Measurements from ENCODE around the gene SLC6A1.
A peak's percentile ranks its signal among the peaks of the same experiment; 100 is the strongest.
"Not testable (repeated sequence)": the region's sequence is repeated elsewhere in the genome, so short reads cannot be mapped to it uniquely, and the experiment has no call there.

The SLC6A1 gene

DNA sequence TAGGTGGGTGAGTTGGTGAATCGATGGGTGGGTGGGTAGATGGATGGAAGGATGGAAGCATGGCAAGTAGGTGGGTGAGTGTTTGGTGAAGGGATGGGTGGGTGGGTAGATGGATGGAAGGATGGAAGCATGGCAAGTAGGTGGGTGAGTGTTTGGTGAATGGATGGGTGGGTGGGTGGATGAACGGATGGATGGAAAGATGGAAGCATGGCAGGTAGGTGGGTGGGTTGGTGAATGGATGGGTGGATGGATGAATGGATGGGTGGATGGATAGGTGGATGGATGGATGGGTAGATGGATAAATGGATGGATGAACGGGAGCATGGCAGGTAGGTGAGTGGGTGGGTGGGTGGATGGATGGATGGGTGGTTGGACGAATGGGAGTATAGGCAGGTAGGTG, 65.1 kb downstream of the SLC6A1 start:
- DNase-seq (ENCODE audit: low read depth in 3 of 3, low spot score in 1 of 3), result no peak

DNA sequence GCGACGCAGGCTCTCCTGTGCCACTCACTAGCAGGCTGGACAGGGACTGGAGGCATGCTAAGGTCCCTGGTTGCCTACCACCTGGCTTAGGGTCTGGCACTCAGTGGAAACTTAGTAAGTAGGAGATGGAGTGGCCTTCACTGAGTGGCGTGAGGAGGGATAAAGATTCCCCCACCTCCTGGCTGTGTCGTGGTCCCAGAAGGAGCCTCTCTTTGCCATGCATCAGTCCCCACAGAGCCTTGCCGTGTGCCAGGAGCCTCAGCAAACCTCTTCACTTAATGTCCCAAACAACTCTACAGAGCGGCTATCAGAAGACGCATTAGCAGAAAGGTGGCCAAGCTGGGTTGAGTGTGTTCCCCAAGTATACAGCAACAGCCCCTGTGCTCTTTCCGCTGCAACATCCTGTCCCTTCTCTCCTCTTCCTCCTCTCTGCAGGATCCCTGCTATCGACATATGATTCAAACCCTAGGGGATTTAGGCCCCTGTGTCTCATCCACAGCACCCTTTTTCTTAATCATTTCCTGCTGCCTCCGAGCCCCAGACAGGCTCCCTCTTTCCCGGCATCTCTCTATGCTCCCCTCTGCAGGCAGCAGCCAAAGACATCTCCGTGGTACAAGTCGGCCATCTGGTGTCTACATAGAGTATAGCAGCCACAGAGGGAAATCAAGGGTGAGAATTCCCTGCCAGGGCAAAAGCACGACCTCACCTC, 66.7 kb downstream of the SLC6A1 start:
- DNase-seq (ENCODE audit: low read depth in 3 of 3, low spot score in 1 of 3), result no peak

DNA sequence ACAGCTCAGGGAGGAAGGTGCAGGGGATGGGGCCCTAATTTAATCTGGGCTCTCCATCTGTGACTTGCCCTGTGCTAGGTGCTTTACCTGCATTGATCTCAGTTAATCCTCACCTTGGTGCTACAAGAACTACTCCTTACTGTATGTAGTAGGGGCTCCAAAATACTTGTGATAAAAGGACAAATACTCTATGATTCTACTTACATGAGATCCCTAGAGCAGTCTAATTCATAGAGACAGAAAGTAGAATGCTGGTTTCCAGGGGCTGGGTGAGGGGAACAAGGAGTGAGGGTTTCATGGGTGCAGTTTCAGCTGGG, 67.2 kb downstream of the SLC6A1 start:
- no peak for DNase-seq (ENCODE audit: low read depth in 3 of 3, low spot score in 1 of 3)

DNA sequence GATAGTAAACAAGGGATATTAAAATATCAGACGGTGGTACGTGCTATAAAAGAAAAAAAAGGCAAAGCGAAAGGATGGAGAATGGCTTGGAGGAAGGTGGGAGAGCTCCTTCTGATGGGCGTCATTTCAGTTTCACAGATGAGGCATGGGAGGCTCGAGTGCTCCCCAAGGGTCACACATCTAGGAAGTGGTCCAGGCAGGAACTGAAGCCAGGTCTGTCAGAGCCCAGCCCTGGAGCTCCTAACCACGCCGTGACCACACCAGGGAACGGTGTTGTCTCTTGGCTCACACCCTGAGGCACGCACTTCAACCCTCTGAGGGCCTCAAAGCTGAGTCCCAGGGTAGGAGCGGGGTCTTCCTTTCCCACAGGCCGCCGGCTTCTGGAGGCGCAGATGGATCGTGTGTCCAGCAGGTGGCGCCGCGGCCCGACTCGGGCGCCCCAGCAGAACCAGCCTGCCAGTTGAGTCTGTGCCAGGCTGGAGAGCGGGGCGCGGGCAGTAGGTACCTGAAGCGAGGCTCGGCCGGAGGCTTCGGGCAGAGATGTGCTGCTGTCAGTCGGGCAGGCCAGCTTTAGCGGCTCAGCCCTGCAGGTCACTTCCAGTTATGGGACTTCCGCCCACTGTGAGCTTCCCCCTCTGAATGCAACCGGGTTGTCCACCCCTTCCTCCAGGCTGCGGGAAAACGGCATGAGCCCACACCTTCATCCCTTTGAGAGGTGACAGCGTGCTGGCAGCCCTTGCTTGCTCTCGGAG, 68.1 kb downstream of the SLC6A1 start:
- DNase-seq (ENCODE audit: low read depth in 3 of 3, low spot score in 1 of 3), result peak in 2 of 3 donors; percentile 0 to 39

DNA sequence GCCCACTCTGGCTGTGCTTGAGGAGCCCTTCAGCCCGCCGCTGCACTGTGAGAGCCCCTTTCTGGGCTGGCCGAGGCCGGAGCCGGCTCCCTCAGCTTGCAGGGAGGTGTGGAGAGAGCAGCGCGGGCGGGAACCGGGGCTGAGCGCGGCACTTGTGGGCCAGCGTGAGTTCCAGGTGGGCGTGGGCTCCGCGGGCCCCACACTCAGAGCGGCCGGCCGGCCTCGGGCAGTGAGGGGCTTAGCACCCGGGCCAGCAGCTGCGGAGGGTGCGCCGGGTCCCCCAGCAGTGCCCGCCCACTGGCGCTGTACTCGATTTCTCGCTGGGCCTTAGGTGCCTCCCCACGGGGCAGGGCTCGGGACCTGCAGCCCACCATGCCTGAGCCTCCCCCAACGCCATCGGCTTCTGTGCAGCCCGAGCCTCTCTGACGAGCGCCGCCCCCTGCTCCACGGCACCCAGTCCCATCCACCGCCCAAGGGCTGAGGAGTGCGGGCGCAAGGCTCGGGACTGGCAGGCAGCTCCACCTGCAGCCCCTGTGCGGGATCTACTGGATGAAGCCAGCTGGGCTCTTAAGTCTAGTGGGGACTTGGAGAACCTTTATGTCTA, 68.8 kb downstream of the SLC6A1 start:
- not testable (repeated sequence) for DNase-seq (ENCODE audit: low read depth in 3 of 3, low spot score in 1 of 3)

DNA sequence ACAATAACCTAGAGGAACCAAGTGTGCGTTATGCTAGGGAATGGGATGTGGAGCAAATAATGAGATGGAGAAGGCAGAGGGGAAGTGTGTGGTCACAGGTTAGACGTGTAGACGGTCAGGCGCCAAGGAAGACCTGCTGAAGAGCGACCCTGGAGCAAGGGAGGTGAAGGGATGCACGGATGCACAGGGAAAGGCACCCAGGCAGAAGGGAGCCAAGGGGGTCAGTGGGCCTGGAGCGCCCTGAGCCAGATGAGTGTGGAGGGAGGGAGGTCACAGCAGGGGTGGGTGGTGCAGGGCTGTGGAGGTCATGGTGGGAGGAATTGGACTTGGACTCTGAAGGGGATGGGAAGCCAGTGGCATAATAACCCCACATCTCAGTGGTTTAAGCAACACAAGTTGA, 70.2 kb downstream of the SLC6A1 start:
- DNase-seq (ENCODE audit: low read depth in 3 of 3, low spot score in 1 of 3), result no peak

DNA sequence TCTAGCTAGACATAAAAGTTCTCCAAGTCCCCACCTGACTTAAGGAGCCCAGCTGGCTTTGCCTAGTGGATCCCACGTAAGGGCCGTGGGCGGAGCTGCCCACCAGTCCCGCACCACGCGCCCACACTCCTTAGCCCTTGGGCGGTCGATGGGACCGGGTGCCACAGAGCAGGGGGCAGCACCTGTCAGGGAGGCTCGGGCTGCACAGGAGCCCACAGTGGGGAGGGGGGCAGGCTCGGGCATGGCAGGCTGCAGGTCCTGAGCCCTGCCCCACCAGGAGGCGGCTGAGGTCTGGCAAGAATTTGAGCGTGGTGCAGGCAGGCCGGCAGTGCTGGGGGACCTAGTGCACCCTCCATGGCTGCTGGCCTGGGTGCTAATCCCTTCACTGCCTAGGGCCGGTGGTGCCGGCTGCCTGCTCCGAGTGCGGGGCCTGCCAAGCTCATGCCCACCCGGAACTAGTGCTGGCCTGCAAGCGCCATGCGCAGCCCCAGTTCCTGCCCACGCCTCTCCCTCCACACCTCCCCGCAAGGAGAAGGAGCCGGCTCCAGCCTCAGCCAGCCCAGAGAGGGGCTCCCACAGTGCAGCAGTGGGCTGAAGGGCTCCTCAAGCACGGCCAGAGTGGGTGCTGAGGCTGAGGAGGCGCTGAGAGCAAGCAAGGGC, 78.7 kb downstream of the SLC6A1 start:
- no peak for DNase-seq (ENCODE audit: low read depth in 3 of 3, low spot score in 1 of 3)

DNA sequence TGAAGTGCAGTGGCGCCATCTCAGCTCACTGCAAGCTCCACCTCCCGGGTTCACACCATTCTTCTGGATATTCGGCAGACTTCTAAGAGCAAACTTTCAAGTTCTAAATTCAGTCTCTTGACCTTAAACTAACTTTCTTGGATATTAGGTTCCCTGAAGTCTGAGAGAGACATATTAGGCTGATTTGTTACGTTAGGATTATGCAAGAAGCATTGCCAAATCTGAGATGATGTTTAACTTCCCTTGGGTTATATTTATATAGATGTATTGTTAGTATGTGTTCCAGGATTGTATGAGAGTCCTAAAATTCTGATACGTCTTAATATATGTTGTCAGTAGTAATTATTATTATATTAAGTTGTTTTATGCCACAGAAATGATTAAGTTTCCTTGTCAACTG, 80.1 kb downstream of the SLC6A1 start:
- DNase-seq (ENCODE audit: low read depth in 3 of 3, low spot score in 1 of 3), result no peak

DNA sequence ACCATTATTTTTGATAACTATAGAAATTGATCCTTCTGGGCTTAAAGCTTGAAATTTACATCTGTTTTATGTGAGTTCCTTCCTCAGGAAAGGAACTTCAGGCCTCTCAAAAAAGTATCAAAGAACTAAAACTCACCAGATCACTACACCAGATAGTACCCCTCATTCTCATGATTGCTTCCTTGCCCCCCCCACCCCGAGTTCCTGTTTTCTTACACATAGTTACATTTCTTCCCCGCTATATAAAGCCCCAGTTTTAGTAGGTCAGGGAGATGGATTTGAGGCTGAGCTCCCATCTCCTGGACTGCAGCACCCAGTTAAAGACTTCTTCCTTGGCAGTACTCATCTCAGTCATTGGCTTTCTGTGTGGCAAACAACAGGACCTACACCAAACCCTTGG, 81.5 kb downstream of the SLC6A1 start:
- no peak for DNase-seq (ENCODE audit: low read depth in 3 of 3, low spot score in 1 of 3)

DNA sequence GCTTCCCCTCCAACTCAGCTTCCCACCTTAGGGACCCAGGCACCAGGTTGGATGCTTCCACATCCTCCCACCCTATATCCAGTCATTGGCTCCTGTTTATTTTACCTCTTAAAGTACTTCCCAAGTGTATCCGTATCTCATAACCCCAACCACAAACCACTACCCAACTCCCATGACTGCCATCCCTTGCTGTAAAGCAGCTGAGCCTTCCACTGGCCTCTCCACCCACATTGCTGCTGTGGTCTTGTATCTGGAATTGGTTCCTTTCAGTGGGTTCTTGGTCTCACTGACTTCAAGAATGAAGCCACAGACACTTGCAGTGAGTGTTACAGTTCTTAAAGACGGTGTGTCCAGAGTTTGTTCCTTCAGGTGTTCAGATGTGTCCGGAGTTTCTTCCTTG, 81.9 kb downstream of the SLC6A1 start:
- DNase-seq (ENCODE audit: low read depth in 3 of 3, low spot score in 1 of 3), result no peak

DNA sequence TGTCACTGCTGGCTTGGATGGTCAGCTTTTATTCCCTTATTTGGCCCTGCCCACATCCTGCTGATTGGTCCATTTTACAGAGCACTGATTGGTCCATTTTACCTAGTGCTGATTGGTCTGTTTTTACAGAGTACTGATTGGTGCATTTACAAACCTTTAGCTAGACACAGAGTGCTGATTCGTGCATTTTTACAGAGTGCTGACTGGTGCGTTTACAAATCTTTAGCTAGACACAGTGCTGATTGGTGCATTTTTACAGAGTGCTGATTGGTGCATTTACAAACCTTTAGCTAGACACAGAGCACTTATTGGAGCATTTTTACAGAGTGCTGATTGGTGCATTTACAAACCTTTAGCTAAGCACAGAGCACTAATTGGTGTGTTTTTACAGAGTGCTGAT, 82.6 kb downstream of the SLC6A1 start:
- DNase-seq (ENCODE audit: low read depth in 3 of 3, low spot score in 1 of 3), result not testable (repeated sequence)

DNA sequence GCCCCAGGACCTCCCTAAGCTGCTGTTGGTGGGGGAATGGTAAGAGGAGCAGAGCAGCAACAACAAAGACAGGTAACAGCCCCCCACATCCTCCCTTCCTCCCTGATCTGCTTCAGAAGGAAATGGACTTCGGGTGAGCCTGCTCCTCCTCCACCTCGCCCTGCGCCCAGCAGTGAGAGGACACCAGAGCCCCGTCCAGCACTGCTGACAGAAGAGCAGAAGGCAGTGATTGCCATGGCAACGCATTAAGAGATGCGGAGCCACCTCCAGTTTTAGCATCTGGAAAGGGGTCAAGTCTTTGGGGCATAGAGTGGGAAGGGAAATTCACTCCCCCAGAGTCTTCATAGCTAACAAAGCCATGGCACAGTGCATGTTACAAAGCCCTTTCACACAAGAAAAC, 84.2 kb downstream of the SLC6A1 start:
- no peak for DNase-seq (ENCODE audit: low read depth in 3 of 3, low spot score in 1 of 3)

DNA sequence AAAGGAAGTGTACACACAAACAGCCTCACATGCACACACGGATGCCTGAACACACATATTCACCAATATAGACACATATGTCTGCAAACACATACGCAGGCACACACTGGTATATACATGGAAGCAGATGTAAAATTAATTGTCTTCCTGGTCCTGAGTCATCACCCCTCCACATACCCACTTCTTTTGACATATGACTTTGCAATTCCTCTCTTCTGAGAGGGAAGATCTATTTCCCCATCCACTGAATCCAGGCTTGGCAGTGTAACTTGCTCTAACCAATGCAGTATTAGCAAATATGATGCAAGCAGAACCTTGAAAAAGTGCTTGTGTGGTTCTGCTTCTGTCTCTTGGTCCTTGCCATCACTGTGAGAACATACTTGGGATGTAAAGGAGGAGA, 84.9 kb downstream of the SLC6A1 start:
- no peak for DNase-seq (ENCODE audit: low read depth in 3 of 3, low spot score in 1 of 3)

DNA sequence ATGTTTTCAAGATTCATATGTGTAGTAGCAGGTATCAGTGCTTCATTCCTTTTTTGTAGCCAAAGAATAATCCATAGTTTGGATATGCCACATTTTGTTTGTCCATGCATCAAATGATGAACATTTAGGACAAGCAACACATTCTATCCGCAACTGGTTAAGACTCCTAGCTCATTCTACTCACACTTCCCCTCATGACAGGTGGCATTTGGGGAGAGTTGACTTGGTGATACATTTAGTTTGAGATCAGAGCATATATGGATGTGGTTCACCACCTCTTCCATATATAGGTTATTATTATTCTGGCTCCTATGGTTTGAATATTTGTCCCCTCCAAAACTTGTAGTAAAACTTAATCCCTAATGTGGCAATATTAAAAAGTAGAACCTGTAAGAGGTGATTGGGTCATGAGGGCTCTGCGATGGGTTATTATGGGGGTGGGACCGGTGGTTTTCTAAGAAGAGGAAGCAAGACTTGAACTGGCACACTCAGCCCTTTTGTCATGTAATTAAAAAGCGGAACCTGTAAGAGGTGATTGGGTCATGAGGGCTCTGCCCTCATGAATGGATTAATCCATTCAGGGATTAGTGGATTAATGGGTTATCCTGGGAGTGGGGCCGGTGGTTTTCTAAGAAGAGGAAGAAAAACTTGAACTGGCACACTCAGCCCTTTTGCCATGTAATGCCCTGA, 86.4 kb downstream of the SLC6A1 start:
- DNase-seq (ENCODE audit: low read depth in 3 of 3, low spot score in 1 of 3), result no peak

DNA sequence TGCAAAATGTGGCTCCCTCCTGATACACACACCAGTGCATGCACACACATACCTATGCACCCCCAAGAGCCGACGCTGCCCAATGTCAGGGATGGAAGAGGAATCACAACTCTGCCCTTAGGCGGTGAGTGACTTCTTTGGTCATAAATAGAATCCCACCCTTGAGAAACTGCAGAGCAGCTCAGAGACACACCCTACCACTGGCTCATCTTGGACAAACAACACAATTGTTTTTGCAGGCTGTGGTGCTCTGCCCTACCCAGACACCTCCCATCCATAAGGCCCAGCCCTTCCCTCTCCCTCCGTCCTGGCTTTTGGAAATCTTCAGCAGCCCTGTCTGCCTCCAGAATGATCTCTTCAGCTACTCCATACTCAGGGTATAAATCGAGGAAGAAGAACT, 87.9 kb downstream of the SLC6A1 start:
- DNase-seq (ENCODE audit: low read depth in 3 of 3, low spot score in 1 of 3), result no peak

DNA sequence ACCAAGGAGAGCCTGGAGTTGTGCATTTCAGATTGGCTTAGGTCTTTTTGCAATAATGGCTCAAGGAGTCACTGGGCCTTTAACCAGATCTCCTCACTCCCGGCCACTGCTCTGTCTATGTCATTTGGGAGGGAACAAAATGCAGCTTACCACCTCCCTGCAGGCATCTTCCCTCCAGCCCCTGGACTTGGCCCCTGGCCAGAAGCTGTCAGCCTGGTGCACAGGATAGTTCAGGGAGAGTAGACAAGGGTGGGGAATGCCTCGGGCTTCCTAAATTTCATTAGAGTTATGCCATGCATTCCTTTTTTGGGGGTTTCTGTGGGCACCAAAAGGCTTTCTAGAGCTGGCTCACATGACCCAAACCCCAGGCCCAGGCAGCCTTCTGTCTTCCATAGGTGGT, 91.5 kb downstream of the SLC6A1 start:
- no peak for DNase-seq (ENCODE audit: low read depth in 3 of 3, low spot score in 1 of 3)

DNA sequence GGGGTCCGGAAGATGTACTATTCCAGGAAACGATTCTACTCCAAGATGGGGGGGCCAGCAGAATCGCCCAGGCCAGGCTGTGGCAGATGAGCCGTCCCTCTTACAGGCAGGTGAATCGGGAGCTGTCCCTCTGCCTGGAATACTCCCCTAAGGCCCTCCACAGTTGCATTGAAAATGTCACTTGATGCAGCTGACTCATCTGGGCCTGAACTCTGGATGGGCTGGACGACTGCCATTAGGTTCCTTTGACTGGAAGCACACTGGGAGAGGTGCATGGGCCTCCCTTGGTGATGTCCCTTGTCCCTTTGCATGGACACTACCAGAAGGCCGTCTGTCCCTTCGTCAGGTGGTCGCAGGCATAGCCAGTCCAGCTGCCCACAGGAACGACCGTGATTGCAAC, 92.1 kb downstream of the SLC6A1 start:
- DNase-seq (ENCODE audit: low read depth in 3 of 3, low spot score in 1 of 3), result no peak

DNA sequence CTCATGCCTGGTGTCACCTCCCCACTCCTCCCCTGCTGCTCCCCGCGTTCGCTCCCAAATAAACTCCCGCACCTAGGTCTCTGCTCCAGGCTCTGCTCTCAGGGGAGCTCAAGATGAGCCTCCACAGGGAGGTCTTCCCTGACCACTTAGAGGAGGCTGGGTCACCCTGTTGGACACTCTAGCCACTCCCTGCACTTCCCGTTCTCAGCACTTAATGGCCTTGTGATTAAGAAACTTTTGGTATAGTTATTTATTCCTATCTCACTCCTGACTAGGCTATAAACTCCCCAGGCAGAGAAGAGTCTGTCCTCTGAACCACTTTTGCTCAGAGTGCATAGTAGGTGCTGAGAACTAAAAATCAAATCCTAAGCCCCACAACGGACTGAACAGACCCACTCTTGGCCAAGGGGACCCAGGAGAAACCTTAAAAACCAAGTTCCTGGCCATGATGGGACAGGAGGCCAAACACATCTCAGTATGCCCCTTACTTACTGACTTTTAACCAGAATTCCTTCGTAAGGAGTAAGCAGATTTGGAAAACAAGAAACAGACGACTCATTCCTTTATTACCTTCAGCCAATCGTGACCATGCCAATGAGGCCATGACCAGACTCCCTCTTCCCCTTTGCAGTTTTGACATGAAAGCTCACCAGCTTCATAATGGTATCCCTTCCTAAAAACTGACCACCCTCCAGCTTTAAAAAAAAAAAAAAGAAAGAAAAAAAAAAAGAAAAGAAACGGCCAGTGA, 92.7 kb downstream of the SLC6A1 start:
- no peak for DNase-seq (ENCODE audit: low read depth in 3 of 3, low spot score in 1 of 3)

DNA sequence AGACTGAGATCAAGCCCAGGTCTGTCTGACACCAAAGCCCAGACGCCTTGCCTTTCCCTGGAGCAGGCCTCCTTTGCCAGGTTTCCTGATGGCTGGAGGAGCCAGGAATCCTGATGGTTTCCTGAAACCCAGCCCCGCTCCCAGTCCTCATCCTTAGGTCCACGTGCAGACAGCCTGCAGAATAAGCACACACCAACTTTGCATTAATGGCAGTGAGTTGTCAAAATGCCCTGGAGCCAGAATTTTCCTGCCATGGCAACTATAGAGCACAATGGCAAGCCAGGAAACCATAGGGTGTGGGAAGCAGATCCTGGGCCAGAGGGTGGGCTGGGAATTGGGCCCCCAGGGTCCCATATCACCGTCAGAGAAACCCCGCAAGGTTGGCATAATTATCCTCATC, 94.3 kb downstream of the SLC6A1 start:
- no peak for DNase-seq (ENCODE audit: low read depth in 3 of 3, low spot score in 1 of 3)

DNA sequence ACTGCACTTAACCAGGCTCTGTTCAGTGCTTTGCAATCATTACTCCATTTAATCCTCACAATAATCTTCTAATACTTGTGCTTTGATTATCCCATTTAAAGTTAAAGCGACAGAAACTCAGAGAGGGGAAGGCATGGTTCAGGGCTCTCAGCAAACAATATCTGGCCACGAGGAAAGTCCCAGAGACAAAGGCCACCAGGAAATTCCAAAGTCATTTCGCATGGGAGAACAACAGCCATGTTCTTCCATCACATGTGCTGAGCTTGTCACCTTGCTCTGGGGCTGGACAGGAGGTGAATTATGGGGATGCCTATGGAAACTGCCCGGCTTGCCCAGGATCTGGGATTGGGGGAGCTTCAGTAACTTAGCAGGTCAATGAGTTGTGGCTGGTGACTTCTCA, 95.5 kb downstream of the SLC6A1 start:
- DNase-seq (ENCODE audit: low read depth in 3 of 3, low spot score in 1 of 3), result no peak

DNA sequence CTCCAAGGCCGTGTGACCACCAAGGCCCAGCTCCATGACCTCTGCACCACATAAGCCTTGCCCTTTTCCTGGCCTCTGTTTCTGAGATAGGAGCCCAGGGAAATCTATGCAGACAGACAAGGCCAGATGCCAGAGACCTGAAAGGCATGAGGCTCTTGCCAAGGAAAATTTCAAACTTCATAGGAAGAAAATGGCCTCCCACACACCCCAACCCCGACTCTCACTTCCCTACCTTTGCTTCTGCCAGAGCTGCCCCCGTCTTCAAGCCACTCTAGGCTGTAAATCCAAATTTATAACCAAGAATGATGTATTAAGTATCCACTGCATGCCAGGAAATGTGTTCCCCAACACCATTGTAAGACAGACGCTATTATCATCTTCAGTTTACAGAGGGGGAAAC, 96.3 kb downstream of the SLC6A1 start:
- DNase-seq (ENCODE audit: low read depth in 3 of 3, low spot score in 1 of 3), result no peak
